Fibroblast of skin of scalp (primary cell): ENCODE data around the gene PRSS21.

ENCODE experiments used
- DNase-seq: peaks from one replicate; pipeline ENCODE4 v3.0.0-alpha.2; 2013

Gene PRSS21

DNA sequence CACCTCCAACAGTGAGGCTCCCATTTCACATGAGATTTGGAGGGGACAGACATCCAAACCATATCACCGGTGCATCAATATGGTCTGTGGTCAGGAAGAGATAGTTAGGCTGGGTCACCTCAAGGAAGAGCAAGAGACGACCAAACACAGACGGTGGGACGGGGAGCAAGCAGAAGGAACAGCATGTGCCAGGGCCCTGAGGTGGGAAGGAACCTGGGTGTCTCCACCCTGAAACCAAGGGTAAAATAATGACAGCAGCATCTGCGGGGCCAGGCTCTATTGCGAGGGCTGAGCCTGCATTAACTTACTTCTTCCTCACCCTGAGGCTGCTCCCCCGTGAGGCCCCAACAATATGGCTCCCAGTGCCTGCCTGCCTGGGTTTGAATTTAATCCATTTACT, 8.9 kb upstream of the PRSS21 start:
- DNase-seq = no peak

DNA sequence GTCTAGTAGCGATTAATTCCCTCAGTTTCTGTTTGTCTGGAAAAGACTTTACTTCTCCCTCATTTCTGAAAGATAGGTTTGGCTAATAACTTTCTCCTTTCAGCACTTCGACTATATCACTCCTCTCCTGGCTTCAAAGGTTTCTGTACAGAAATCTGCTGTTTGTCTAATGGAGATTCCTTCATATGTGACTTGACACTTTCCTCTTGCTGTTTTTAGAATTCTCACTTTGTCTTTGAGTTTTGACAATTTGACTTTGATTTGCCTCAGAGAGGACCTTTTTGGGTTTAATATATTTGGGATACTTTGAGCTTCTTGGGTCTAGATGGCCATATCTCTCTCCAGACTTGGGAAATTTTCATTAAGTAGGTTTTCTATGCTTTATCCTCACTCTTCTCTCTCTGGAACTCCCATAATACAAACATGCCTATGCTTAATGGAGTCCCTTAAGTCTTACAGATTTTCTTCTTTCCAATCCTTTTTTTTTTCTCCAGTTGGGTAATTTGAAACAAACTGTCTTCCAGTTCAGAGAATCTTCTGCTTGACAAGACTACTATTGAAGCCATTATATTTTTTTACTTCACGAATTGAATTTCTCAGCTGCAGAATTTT, 7.8 kb upstream of the PRSS21 start:
- DNase-seq = no peak

DNA sequence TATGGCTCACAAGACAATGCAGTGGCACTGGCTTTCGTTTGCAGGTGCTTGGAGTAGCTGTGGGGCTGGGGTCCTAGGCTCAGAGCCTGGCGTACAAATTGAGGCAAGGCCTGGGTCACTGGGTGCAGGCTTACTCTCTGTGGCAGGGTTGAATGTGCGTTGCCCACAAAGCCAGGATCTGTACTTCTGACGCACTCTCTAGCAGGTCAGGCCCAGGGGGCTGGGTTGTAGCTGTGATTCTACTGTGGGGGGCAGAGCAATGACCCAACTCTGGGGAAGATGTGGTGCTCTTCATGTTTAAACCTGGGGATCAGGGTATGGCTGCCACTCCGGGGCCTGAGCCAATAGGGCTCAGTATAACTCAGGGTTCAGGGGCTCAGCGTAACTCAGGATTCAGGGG, 6.4 kb upstream of the PRSS21 start:
- DNase-seq = no peak

DNA sequence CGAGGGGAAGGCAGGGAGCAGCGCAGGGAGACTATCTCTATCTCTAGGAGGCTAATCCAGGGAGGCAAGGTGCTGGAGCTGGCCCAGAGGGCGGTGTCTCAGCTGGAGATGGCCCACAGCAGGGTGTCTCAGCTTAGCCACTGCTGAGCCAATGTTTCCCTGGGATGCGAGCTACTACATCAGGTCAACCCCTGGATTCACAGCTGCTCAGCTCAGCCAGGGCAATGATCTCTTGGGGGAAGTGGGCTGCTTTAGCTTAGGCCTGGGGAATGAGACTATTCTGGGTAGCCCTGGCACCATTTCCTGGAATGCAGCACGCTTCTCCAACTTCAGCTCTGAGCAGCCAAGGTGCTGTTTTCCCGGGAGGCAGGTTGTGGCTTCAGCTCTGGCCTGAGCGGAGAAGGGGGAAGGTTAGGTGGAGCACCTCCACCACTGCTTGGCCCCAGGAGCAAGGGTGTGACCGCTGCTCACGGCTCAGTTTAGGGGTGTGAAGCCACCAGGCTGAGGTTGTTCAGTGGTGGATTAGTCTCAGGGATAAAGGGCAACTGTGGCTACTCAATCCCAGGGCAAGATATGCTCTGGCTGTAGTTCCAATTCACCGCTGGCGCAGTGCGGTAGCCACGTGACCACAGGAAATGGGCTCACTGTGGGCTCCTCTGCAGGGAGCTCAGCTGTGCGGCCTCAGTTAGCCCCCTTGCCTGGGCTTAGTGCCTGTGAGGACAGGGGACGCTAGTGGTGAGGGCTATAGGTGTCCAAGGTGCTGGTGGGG, 5.2 kb upstream of the PRSS21 start:
- DNase-seq = no peak

DNA sequence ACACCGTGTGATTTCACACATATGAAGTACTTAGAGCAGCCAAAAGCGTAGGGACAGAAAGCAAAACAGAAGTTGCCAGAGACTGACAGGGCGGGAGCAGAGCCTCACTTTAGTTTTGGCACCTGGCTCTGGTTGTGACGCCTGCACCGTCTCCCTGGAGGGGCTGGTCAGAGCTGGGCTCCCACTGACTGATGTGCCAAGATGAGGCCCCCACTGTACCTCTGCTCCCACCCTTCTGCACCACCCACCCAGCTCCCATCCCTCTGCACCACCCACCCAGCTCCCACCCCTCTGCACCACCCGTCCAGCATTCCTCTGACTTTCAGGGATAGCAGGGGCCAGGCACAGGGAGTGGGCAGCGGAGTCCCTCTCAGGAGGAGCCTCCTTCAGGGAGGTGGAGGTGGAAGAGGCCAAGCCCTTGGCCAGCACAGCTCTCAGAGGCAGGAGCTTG, 3.2 kb upstream of the PRSS21 start:
- no peak for DNase-seq

DNA sequence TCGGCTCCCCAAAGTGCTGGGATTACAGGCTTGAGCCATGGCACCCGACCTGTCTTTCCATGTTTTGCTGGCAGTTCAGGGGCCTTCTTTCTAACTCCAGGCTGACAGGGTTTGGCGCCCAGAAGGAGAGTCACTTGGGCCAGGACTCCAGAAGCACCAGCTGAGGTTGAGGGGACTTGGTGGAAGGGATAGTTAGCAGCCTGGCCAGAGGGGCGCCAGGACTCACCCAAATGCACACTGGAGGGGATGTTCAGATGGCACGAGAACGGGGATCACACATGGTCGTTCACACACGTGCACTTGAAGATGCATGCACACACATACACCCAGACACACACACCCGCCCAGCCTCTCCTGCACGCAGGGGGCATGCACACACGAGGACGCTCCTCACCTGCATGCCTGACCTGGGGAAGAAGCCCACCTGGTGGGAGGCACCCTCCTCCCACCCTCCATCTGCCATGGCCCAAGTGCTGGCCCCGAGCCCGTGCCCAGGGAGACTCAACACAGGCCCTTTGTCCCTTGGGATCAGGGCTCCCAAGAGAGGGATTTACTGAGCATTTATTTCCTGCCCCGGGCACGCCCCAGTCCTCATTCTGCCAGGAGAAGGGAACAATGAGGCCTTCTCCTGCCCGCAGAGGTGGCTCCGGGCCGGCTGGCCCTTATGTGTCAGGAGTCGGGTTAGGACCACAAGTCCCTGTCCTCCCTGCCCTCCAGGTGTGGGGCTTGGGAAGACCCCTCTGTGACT, 2.3 kb upstream of the PRSS21 start:
- no peak for DNase-seq

DNA sequence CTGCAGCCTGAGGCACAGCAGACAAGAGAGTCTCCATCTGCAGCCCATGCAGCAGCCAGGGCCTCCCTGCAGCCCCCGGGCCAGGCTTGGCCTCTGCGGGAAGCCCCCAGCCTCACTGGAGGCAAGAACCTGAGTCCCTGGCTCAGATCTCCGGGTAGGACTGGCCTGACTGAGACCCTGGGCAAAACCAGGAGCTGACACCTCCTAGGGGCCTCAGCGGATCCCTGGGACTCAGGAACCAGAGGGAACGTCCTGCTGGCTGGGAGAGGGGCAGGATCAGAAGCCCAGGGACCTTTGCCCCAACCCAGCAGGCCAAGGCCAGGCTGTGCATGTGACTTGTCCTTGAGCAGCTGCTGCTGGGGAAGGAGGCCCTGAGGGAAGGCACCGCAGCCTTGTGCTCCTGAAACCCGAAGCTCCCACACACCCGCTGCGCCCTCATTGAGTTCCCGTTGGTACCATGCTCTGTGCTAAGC, 1.7 kb upstream of the PRSS21 start:
- no peak for DNase-seq

DNA sequence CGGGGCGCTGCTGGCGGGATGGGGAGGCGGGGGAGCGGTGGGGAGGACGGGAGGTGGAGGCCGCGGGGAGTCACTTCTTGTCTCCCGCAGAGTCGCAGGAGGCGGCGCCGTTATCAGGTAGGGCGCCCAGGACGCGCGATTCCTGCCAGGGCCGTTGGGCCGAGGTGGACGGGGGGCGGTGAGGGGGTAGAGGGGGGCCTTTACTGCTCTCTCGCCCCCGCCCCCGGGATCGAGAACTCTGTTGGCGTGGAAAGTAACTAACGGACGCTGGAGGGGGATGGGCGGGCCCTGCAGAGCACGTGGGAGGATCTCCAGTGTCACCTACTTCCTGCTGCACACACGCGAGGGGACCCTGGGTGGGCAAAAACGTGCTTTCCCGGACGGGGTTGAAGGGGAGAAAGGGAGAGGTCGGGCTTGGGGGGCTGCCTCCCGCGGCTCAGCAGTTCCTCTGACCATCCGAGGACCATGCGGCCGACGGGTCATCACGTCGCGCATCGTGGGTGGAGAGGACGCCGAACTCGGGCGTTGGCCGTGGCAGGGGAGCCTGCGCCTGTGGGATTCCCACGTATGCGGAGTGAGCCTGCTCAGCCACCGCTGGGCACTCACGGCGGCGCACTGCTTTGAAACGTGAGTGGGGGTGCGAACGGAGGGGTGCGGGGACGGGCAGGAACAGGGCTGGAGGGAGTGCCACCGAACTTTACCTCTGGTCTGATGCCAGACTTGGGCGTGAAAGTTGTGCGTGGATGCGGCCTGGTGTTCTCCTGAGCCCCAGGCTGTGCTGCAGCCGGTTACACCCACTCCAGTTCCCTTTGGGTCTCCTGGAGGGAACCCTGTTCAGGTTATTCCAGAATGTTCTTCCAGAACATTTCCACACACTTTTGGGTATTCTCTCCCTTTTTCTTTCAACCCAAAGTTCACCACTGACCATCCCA, 569 bp downstream of the PRSS21 start:
- no peak for DNase-seq

DNA sequence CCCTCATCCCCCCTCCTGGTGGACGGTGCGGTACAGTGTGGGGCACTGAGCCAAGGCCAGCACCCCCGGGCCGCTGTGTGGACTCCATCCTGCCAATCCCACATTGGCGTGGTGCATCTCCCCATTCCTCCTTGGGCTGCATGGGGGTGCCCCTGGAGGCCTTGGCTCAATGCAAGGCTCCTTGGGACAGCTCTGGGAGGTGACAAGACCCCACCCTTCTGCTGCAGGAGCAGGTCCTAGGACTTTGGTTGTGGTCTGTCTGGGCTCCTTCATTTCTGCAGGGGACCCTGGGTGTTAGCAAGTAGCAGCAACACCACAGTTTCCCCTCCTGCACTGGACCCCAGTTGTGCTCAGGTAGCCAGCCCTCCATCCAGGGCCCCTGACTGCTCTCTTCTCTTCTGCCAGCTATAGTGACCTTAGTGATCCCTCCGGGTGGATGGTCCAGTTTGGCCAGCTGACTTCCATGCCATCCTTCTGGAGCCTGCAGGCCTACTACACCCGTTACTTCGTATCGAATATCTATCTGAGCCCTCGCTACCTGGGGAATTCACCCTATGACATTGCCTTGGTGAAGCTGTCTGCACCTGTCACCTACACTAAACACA, 1.3 kb downstream of the PRSS21 start:
- no peak for DNase-seq

DNA sequence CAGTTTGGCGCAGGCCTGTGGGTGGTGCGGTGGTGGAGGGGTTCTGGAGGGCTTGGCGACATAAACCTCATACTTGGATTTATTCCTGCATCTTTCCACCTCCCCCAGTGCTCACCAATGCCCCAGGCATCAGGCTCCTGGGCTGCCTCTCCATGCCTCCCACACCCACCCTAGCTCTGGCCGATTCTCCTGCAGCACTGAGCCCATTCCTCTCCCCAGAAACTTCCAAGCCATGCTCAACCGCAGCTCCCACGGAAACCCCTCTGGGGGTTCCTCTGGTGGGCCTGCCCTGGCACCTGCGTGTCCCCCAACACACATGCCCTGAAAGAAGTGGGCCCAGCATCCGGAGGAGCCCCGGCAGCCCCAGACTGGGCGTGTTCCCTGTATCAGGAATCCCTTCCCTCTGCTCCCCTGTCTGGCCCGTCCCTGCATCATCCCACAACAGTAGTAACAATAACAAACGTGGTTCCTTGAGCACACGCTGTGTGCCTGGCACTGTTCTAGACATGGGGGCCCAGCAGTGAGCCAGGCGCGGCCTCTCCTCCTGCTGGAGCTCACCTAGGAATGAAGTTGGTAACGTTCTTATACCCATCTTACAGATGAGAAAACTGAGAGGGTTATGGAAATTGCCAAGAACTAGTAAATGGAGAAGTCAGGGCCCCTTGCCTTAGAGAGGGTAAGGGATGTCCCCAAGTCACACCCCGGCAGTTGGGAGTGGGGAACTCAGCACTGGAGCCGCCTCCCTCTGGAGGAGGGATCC, 2.3 kb downstream of the PRSS21 start:
- no peak for DNase-seq

DNA sequence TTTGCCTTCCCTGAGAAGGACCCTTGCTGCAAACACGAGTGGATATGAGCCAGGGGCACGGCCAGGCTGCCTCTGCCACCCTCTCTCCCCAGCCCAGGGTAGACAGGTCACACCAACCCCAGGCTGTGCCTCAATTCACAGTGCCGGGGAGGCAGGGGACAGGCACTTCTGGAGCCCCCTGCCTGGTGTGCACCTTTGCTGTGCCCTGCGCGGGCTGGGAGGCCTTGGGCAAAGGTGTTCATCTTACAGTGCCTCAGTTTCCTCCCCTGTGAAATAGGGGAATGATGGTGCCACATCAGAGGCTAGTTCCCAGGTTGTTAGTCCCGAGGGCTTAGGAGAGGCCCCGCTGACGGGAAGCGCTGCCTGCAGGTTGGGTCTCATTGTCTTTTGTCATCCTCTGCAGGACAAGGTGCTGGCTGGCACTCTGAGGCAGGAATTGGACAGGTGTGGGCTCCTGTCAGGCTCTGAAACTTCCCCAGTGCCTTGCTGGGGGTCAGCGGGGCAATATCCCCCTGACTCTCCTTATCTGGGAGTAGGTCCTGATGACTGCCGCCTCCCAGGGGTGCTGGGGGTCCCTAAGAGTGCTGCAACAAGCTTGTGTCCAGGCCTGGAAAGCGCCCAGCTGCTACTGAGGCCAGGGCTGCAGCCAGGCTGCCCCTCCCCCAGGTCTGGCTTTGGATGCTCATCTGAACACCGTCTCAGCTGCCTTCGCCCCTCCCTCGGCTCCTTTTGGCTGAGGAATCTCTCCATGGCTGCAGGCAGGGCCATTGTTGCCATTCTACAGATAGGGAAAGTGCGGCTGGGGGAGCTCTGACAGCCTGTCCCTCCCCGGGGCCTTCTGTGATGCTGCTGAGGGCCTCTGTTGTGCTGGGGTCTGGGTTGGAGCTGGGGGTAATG, 3.1 kb downstream of the PRSS21 start:
- no peak for DNase-seq

DNA sequence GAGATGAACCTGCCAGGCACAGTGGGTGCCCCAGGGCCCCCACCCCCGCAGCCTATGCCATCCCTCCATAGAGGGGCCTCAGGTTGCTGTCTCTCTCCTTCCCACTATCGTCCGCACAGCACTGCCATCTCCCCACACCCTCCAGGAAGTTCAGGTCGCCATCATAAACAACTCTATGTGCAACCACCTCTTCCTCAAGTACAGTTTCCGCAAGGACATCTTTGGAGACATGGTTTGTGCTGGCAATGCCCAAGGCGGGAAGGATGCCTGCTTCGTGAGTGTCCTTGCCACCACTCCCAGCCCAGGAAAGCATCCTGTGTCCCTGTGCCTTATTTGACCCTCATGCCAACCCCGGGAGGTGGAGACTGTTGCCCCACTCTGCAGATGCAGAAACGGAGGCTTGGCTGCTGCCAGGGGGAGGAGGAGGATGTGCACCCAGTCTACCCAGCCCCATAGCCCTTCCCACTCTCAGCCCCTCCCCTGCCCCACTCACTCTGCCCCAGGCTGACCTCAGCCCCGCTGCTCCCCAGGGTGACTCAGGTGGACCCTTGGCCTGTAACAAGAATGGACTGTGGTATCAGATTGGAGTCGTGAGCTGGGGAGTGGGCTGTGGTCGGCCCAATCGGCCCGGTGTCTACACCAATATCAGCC, 3.9 kb downstream of the PRSS21 start:
- no peak for DNase-seq

DNA sequence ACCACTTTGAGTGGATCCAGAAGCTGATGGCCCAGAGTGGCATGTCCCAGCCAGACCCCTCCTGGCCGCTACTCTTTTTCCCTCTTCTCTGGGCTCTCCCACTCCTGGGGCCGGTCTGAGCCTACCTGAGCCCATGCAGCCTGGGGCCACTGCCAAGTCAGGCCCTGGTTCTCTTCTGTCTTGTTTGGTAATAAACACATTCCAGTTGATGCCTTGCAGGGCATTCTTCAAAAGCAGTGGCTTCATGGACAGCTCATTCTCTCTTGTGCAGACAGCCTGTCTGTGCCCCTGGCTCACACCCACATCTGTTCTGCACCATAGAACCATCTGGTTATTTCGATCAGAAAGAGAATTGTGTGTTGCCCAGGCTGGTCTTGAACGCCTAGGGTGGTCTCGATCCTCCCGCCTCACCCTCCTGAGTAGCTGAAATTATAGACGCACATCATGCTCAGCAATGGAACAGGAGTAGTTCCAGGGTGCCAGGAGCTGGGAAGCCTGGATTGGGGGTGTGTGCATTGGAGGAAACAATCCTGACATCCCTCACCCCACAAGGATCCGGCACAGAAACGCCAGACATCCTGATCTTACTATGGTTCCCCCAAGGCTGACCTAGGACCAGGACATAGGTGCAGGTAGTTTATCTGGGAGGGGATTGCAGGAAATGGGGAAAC, 4.6 kb downstream of the PRSS21 start:
- no peak for DNase-seq

DNA sequence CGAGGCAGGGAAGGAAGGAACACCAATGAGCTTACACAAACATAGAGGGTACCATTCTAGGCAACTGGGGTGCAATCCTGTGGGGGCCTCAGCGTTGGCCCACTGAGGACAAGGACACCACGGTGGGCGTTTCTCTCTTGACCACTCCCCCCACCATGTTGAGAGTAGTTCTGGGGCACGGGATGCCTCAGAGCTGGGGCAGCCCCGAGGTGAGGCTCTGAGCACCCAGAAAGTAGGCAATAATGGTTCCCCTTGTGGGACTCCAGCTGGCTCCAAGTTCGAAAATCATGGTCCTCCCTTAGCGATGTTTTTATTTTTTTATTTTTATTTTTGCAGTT, 5.1 kb downstream of the PRSS21 start:
- no peak for DNase-seq

DNA sequence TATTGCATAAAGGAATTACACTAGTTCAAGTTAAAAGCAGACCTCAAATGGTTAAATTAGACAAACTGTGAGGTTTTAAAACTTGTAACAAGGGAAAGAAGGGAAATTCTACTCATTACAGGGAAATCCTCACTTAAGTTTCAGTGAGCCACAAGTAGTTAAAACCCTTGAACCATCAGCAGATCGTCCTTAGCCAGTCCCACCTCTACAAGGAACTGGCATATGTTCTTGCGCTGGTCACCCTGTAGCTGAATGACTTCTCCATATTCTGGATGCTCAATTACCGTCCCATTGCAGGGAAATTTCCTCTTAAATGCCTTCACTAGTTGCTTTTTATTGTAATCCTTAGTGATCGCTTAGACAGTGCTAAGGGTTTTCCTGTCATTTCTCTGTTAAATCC, 5.5 kb downstream of the PRSS21 start:
- no peak for DNase-seq

DNA sequence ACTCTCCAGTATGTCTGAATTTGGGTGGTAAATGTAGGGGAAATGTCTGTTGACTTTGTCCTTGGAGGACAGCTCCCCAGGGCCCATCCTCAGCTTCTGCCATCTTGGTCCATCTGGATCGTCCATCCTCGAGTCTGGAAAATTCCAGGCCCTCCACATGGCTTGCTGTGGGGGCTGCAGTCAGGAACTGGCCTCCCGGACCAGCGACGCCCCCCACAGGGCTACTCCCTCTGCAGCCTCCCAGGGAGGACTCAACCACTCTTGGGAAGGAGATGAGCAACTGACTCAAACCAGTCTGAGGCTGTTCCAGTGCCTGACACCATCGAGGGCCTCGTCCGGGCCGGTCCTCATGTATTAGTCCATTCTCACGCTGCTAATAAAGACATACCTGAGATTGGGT, 7.6 kb downstream of the PRSS21 start:
- DNase-seq = no peak

DNA sequence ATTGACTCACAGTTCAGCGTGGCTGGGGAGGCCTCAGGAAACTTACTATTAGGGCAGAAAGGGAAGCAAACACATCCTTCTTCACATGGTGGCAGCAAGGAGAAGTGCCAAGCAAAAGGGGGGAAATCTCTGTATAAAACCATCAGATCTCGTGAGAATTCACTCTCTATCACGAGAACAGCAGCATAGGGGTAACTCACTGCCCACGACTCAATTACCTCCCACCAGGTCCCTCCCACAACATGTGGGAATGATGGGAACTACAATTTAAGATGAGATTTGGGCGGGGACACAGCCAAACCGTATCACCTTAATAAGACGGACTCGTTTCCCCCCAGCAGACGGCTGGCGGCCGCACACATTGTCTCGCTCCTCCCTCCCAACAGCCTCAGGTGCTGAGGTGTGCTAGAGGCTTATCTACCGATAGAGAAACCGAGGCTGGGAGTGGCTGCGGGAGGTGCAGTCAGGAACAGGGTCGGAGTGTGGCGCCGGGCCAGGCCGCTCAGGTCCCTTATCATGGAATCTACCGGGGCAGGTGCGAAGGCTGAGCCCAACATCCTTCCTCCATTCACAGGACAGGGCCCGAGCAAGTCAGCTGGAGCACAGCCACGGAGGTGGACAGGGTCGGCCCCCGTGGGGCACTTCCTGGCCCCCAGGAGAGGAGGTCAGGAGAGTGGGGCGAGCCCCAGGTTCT, 8.2 kb downstream of the PRSS21 start:
- no peak for DNase-seq

DNA sequence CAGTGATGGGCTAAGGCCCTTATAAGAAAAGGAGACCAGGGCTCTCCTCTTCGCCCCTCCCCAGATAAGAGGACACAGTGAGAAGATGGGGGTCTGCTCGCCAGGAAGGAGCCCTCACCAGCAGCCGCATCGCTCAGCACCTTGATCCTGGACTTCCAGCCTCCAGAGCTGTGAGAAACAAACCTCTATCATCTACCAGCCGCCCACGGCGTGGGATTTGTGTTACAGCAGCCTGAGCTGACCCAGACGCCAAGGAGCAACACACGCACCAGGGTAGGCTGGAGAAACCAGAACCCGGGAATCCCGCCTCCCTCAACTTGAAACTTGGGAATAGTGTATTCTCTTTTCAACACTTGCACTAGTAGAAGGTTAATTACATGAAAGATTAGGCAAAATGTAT, 8.9 kb downstream of the PRSS21 start:
- no peak for DNase-seq
